ENCODE data around the gene NID2. TPM values are rescaled to one million over a fixed set of nuclear protein-coding genes. Genes with fewer than 3 reads are reported as not detected.
A peak's percentile ranks its signal among the peaks of the same experiment; 100 is the strongest.

The NID2 gene
- total and polyA plus RNA-seq, 9 of the 15 experiments (the other 6 are each of a cell fraction or from before 2014, with no cell fraction given) = 0.04 to 0.45 (median 0.16) TPM; not detected in 3

- TF ChIP-seq, protein P1, sequence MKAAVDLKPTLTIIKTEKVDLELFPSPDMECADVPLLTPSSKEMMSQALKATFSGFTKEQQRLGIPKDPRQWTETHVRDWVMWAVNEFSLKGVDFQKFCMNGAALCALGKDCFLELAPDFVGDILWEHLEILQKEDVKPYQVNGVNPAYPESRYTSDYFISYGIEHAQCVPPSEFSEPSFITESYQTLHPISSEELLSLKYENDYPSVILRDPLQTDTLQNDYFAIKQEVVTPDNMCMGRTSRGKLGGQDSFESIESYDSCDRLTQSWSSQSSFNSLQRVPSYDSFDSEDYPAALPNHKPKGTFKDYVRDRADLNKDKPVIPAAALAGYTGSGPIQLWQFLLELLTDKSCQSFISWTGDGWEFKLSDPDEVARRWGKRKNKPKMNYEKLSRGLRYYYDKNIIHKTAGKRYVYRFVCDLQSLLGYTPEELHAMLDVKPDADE (conservative IDR thresholded peaks at IDR 0.05; ENCODE audit: control insufficient read depth, low read depth, low read length) = peak; percentile 12; the same call in 1 of the 2 replicates
- peak; percentile 50; the same call in 1 of the 2 replicates for TF ChIP-seq L3MBTL2 (IDR thresholded peaks at IDR 0.05)
- TF ChIP-seq TBL1XR1 (IDR thresholded peaks at IDR 0.05; ENCODE audit: low read length in 2 of 2) = no peak
- TF ChIP-seq NONO (IDR thresholded peaks at IDR 0.05; ENCODE audit: low read depth in 2 of 2, low read length in 1 of 2) = 0 out of 4 replicates have a peak, but pooled peaks of 1 of the 2 experiments have one; percentile 44
- TF ChIP-seq, protein P2, sequence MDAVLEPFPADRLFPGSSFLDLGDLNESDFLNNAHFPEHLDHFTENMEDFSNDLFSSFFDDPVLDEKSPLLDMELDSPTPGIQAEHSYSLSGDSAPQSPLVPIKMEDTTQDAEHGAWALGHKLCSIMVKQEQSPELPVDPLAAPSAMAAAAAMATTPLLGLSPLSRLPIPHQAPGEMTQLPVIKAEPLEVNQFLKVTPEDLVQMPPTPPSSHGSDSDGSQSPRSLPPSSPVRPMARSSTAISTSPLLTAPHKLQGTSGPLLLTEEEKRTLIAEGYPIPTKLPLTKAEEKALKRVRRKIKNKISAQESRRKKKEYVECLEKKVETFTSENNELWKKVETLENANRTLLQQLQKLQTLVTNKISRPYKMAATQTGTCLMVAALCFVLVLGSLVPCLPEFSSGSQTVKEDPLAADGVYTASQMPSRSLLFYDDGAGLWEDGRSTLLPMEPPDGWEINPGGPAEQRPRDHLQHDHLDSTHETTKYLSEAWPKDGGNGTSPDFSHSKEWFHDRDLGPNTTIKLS (IDR thresholded peaks at IDR 0.05; ENCODE audit: borderline replicate concordance, low read depth) = peak; percentile 76
- peak; percentile 75 for TF ChIP-seq SAP30 (IDR thresholded peaks at IDR 0.05; ENCODE audit: borderline replicate concordance, insufficient read depth, low read depth, low read length, poor library complexity, severe bottlenecking)
- 0 out of 4 replicates have a peak, but pooled peaks of 1 of the 2 experiments have one; percentile 31 for TF ChIP-seq MAZ (CRISPR knock-in tag; conservative IDR thresholded peaks at IDR 0.05 in 1 of 2, IDR thresholded peaks at IDR 0.05 in 1 of 2)
- peak; percentile 87 for TF ChIP-seq ELF1 (tag; IDR thresholded peaks at IDR 0.05)
- TF ChIP-seq, protein P3, sequence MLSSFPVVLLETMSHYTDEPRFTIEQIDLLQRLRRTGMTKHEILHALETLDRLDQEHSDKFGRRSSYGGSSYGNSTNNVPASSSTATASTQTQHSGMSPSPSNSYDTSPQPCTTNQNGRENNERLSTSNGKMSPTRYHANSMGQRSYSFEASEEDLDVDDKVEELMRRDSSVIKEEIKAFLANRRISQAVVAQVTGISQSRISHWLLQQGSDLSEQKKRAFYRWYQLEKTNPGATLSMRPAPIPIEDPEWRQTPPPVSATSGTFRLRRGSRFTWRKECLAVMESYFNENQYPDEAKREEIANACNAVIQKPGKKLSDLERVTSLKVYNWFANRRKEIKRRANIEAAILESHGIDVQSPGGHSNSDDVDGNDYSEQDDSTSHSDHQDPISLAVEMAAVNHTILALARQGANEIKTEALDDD (IDR thresholded peaks at IDR 0.05) = peak; percentile 47; the same call in 1 of the 2 replicates
- TF ChIP-seq HCFC1 (IDR thresholded peaks at IDR 0.05; ENCODE audit: low read depth, low read length) = peak; percentile 63
- TF ChIP-seq, protein P4, sequence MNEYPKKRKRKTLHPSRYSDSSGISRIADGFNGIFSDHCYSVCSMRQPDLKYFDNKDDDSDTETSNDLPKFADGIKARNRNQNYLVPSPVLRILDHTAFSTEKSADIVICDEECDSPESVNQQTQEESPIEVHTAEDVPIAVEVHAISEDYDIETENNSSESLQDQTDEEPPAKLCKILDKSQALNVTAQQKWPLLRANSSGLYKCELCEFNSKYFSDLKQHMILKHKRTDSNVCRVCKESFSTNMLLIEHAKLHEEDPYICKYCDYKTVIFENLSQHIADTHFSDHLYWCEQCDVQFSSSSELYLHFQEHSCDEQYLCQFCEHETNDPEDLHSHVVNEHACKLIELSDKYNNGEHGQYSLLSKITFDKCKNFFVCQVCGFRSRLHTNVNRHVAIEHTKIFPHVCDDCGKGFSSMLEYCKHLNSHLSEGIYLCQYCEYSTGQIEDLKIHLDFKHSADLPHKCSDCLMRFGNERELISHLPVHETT (CRISPR knock-in tag; conservative IDR thresholded peaks at IDR 0.05 in 1 of 2, IDR thresholded peaks at IDR 0.05 in 1 of 2) = no peak
- TF ChIP-seq HMGN3 (IDR thresholded peaks at IDR 0.05; ENCODE audit: borderline replicate concordance, extremely low read depth, insufficient read length, low read depth, low read length) = peak; percentile 55
- TF ChIP-seq CREM (IDR thresholded peaks at IDR 0.05; ENCODE audit: low read depth) = peak; percentile 97
- no peak for TF ChIP-seq LCOR (CRISPR knock-in tag; IDR thresholded peaks at IDR 0.05)
- peak; percentile 91 for TF ChIP-seq MTA1 (IDR thresholded peaks at IDR 0.05; ENCODE audit: borderline replicate concordance)
- TF ChIP-seq NR1H2 (CRISPR knock-in tag; IDR thresholded peaks at IDR 0.05) = no peak
- TF ChIP-seq POLR2H (tag; IDR thresholded peaks at IDR 0.05; ENCODE audit: low read depth) = peak; percentile 47
- peak; percentile 78 for TF ChIP-seq TBP (optimal IDR thresholded peaks at IDR 0.05; ENCODE audit: low read depth, low read length)
- TF ChIP-seq DIDO1 (tag; IDR thresholded peaks at IDR 0.05; ENCODE audit: low read depth) = peak; percentile 72
- TF ChIP-seq CBX3 (IDR thresholded peaks at IDR 0.05; ENCODE audit: borderline replicate concordance in 1 of 2, low read length in 2 of 2) = no peak
Observed at GRCh38 chr14:51989293-51990234, 79.3 kb downstream of the NID2 start, which contains the start of gene RTRAF (continued).

Measured in K562 (cell line).